DMS 273 (cell line): ENCODE results near the gene TRAF3IP1.
"Not testable (repeated sequence)": the region's sequence is repeated elsewhere in the genome, so short reads cannot be mapped to it uniquely, and the experiment has no call there.

Source experiments
- DNase-seq: peaks from one replicate; lab custom pipeline; 2025; ENCODE audit not compliant: unreplicated experiment; lab: John Stamatoyannopoulos, UW

The TRAF3IP1 gene

GRCh38 chr2:238306672-238306998 lies 13.7 kb upstream of the TRAF3IP1 start:
- no peak for DNase-seq

GRCh38 chr2:238308177-238308576 lies 12.1 kb upstream of the TRAF3IP1 start:
- no peak for DNase-seq

- not testable (repeated sequence) for DNase-seq
Observed at GRCh38 chr2:238310721-238311120, 9.6 kb upstream of the TRAF3IP1 start.

GRCh38 chr2:238313289-238313990 lies 6.9 kb upstream of the TRAF3IP1 start:
- no peak for DNase-seq

- DNase-seq, result no peak
Observed at GRCh38 chr2:238313991-238314350, 6.3 kb upstream of the TRAF3IP1 start.

GRCh38 chr2:238314576-238314975 lies 5.7 kb upstream of the TRAF3IP1 start:
- DNase-seq, result no peak

- DNase-seq, result no peak
Observed at GRCh38 chr2:238315031-238315595, 5.2 kb upstream of the TRAF3IP1 start.

- peak; percentile 51 for DNase-seq
Observed at GRCh38 chr2:238320648-238321281, 447 bp downstream of the TRAF3IP1 start.

GRCh38 chr2:238321467-238321866 lies 1.1 kb downstream of the TRAF3IP1 start:
- DNase-seq, result no peak

GRCh38 chr2:238322001-238322411 lies 1.7 kb downstream of the TRAF3IP1 start:
- DNase-seq, result no peak

- DNase-seq, result not testable (repeated sequence)
Observed at GRCh38 chr2:238324248-238324647, 3.9 kb downstream of the TRAF3IP1 start.

- no peak for DNase-seq
Observed at GRCh38 chr2:238325694-238326093, 5.4 kb downstream of the TRAF3IP1 start.

GRCh38 chr2:238326801-238327365 lies 6.6 kb downstream of the TRAF3IP1 start:
- DNase-seq, result no peak

GRCh38 chr2:238327751-238328150 lies 7.4 kb downstream of the TRAF3IP1 start:
- DNase-seq, result no peak

GRCh38 chr2:238330391-238330790 lies 10.1 kb downstream of the TRAF3IP1 start:
- DNase-seq, result no peak

GRCh38 chr2:238331916-238332315 lies 11.6 kb downstream of the TRAF3IP1 start:
- DNase-seq, result no peak

- DNase-seq, result no peak
Observed at GRCh38 chr2:238334885-238335284, 14.6 kb downstream of the TRAF3IP1 start.

GRCh38 chr2:238335591-238335990 lies 15.3 kb downstream of the TRAF3IP1 start:
- DNase-seq, result not testable (repeated sequence)

- no peak for DNase-seq
Observed at GRCh38 chr2:238336151-238336550, 15.8 kb downstream of the TRAF3IP1 start.

GRCh38 chr2:238336793-238337444 lies 16.6 kb downstream of the TRAF3IP1 start:
- no peak for DNase-seq

GRCh38 chr2:238337846-238338245 lies 17.5 kb downstream of the TRAF3IP1 start:
- no peak for DNase-seq
